Erythroblast (primary cell): ENCODE data around the gene PCNT.

Experiments
- GATA1 ChIP-seq: IDR thresholded peaks from 2 replicates; pipeline ENCODE4 v1.6.1; 2011; ENCODE audit warnings: low read depth, mild to moderate bottlenecking, control low read depth, low read length, moderate library complexity
- POLR2A ChIP-seq: IDR thresholded peaks from 2 replicates; pipeline ENCODE4 v1.6.1; 2011; ENCODE audit warnings: mild to moderate bottlenecking, low read length

DNA sequence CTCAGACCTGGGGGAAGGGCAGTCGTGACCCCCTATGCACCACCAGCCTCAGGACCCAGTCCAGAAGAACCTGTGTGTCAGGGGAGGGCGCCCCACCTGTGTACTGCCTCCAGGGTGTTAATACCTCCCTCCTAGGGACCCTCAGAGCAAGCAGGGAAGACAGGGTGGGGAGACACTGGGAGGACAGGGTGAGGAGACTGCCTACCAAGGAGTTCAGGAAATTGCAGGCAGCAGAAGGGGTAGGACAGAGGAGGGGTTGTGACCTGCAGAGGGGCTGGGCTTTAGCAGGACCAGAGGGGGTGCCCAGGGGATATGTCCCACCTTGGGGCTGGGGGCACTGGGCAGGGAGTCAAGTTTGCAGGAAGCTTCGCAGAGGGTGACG is 5.5 kb upstream of the PCNT start:
- TF ChIP-seq POLR2A (no peak), GATA1 (no peak)
